IPS-NIHi11 (cell line): ENCODE measurements around the gene OSBPL2.
A peak's percentile ranks its signal among the peaks of the same experiment; 100 is the strongest.

Experiments
- DNase-seq: peaks from one replicate; pipeline ENCODE4 v3.0.0; 2012; ENCODE audit warnings: mixed read lengths, low spot score

OSBPL2 gene

GRCh38 chr20:62301773-62302340 is 63.5 kb downstream of the OSBPL2 start:
- peak; percentile 86 for DNase-seq

- DNase-seq = peak; percentile 100
Measured at GRCh38 chr20:62302341-62303061, 64.2 kb downstream of the OSBPL2 start, which contains the start of gene ADRM1. Gene ADRM1, plus strand, starts transcription at chr20:62302997. Its CDS starts 572 bp downstream, at chr20:62303569.

DNA sequence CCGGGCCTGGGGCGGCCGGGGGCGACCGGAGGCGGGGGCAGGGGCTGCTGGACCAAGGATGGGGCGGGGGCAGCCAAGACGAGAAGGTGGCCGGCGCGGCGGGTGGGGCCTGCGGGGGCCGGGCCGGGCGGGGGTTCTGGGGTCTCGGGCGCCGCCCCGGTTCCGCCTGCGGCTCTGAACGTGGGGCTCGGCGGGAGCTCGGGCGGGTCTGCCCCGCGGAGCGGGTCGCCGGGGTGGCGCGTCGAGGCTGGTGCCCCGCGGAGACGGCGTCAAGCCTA is 64.7 kb downstream of the OSBPL2 start:
- no peak for DNase-seq

GRCh38 chr20:62303340-62304226 is 65.3 kb downstream of the OSBPL2 start:
- DNase-seq = no peak

- no peak for DNase-seq
Measured at GRCh38 chr20:62304331-62305148, 66.2 kb downstream of the OSBPL2 start.

DNA sequence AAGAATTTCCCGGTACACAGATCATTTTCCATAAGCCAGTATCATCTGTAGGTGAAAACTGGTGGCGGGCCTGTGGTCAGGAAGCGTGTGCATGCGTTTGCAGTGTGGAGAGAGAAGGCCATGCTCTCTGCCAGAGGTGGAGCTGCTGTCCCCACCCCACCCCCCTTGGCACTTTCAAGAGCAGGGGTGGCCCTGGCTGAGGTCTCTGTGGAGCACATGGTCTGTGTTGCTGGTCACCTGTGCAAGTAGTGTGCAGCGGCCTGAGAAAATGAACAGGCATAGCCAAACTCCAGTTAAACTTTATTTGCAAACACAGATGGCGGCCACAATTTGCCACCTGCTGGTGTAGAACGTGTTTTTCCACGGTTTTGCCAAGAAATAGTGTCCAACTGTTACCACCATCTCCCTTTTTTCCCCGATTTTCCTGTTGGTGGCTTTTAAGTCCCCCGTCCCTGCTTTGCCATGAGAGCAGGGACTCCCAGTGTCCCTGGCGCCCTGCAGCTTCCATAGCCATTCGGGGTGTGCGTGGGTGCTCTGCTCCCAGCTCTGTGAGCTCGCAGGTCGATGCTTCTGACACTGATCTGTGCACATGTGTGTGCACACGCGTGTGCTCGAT is 66.9 kb downstream of the OSBPL2 start:
- no peak for DNase-seq

- DNase-seq = no peak
Measured at GRCh38 chr20:62305765-62306413, 67.6 kb downstream of the OSBPL2 start.

- DNase-seq = no peak
Measured at GRCh38 chr20:62306414-62307187, 68.3 kb downstream of the OSBPL2 start.

DNA sequence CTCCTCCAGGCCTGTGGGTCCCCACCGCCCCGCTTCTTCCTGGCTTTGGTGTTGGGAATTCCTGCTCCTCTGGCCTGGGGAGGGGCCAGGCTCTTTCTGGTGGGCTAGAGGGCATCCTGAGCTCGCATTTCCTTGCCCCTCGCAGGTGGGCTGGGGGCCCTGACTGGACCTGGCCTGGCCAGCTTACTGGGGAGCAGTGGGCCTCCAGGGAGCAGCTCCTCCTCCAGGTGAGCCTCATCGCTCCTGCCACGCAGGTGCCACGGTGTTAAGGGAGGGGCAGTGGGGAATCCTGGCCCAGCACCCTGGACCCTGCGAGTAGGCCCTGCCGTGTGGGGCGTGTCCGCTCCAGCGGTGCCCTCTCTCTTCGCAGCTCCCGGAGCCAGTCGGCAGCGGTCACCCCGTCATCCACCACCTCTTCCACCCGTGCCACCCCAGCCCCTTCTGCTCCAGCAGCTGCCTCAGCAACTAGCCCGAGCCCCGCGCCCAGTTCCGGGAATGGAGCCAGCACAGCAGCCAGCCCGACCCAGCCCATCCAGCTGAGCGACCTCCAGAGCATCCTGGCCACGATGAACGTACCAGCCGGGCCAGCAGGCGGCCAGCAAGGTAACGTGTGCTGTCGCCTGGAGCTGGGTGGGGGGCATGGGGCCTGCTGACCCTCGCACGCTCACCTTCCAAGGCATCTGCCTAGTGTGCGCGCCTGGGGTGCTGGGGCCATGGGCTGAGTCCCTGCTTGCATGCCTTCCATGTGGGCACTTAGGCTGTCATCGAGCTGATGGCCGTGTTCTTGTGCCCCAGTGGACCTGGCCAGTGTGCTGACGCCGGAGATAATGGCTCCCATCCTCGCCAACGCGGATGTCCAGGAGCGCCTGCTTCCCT is 69.1 kb downstream of the OSBPL2 start:
- DNase-seq = no peak

DNA sequence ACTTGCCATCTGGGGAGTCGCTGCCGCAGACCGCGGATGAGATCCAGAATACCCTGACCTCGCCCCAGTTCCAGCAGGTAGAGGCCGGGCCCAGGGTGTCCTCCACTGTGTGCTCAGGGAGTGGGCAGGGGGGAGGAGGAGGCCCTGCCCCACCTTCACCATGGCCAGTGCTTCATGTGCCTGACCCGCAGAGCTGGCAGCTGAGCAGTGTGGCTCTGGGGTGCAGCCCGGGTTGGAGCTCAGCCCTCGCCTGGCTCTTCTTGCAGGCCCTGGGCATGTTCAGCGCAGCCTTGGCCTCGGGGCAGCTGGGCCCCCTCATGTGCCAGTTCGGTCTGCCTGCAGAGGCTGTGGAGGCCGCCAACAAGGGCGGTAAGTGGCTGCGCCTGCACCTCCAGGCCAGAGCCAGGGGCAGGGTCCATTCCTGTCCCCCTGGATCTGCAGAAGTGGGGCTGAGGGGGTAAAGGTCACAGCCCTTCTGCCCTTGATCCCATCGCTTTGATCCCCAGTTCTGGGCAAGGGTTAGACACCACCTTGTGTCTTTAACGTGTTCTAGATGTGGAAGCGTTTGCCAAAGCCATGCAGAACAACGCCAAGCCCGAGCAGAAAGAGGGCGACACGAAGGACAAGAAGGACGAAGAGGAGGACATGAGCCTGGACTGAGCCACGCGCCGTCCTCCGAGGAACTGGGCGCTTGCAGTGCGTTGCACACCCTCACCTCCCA is 69.9 kb downstream of the OSBPL2 start:
- DNase-seq = no peak

GRCh38 chr20:62309198-62309944 is 71.0 kb downstream of the OSBPL2 start:
- no peak for DNase-seq

DNA sequence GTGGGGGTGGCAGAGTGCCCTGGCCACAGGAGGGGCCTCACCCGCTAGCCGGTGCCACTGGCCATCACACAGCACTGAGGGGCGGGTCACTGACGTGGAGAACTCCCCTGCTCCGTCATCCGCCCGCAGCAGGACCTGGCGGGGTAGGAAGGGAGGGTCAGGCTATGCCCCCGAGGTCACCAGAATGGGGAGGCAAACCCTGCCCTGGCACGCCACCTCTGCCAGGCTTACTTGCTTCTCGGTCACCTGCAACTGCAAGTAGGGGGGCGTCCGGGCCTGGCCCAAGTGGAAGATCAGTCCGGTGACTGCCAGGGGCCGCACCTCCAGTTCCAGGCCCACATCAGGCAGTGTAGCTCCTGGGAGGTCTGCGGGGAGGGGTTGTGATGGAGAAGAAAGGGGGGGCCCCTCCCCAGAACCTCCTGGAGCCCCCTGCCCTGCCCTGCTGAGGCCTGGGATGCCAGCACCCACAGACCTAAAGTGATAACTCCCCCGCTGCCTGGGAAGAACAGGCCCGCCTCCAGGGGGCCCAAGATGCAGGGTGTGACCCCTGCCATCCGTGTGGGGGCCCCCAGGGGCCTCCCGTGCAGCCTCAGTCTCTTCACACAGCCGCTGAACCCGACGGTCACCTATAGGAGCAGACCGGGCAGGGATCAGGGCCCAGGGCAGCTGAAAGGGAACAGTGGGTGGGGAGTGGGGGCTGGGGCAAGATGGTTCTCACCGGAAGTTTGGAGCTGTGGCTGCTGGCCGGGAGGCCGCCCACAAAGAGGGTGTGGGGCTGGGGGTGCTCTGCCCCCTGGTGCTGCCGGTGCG is 71.8 kb downstream of the OSBPL2 start:
- DNase-seq = no peak

- DNase-seq = no peak
Measured at GRCh38 chr20:62310757-62311121, 72.4 kb downstream of the OSBPL2 start.

DNA sequence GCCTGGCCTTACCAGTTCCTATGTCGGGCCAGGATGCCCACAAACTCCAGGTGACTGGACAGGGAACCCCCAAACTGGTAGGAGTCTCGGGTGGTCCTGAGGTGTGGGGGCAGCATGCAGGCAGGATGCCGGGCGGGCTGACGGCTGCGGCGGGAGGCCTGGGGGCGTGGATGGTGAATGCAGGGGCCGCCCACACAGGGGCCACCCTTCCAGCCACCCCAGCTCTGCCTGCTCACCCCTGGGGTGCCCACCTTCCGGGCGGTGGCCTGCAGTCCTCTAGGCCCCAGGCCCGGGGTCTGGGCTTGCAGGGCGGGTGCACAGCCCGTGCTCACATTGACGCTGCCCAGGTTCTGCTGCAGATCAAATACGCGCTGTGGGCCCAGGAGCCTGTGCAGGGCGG is 72.8 kb downstream of the OSBPL2 start:
- DNase-seq = no peak

GRCh38 chr20:62311832-62312661 is 73.7 kb downstream of the OSBPL2 start:
- DNase-seq = no peak

GRCh38 chr20:62312662-62312977 is 74.3 kb downstream of the OSBPL2 start:
- DNase-seq = no peak

DNA sequence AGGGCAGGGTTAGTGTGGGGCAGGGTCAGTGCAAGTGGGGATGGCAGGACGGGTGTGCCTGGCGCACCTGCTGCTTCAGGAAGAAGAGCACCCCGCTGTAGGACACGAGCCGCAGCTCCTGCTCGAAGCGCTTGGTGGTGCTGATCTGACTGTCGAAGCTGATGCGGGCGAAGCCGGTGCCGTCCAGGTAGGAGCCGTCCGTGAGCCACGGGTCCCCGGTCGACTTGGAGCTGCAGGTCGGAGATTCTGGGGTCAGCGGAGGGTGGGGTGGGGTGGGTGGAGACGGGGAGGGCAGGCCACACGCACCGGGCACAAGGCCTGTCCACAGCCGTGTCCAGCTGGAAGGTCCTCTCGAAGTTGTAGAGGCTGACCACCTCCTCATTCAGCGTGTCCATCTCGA is 74.7 kb downstream of the OSBPL2 start:
- DNase-seq = no peak
